Measurements from ENCODE around the gene TBC1D25. TPM values are rescaled to one million over a fixed set of nuclear protein-coding genes. Genes with fewer than 3 reads are reported as not detected.

The TBC1D25 gene
- total and polyA plus RNA-seq, 7 donors, result 9.3 to 18.4 (median 12.1) TPM

GRCh38 chrX:48538641-48539344 lies 721 bp upstream of the TBC1D25 start:
- intact Hi-C loops (cut with DNase I), result no loop called here
- Histone ChIP-seq H3K9me3 (no peaks in the 10 kb centered on the region), H3K27ac (peak overlapping the region; percentile 89), H3K4me1 (no peaks in the 10 kb centered on the region), H3K36me3 (ENCODE audit: insufficient read depth in 1 of 2, low read depth in 1 of 2) (peaks cover 0 to 19% of the 10 kb centered on the region in 2 donors), H3K4me3 (peak overlapping the region; percentile 82), H3K27me3 (ENCODE audit: insufficient read depth in 3 of 3, low read length in 2 of 3) (no peaks in the 10 kb centered on the region)
- DNase-seq, result no peak
- WGBS, 3 donors, result 81 to 84% (median 83%) methylated on average over 22 to 23 of the region's 23 CpGs
- no peak for ATAC-seq
- no peak for TF ChIP-seq CTCF (IDR thresholded peaks at IDR 0.05)

- no peaks in the 10 kb centered on the region for H3K27me3 ChIP-seq (ENCODE audit: insufficient read depth in 3 of 3, low read length in 2 of 3)
- 6 to 40% (median 10%) methylated on average over 7 to 12 of the region's 12 CpGs for WGBS, 3 donors
- TF ChIP-seq CTCF (IDR thresholded peaks at IDR 0.05), result no peak
- H3K9me3 ChIP-seq, result no peaks in the 10 kb centered on the region
- peak; percentile 45 to 61 (median 50) for ATAC-seq
- peak overlapping the region; percentile 89 for H3K27ac ChIP-seq
- intact Hi-C loops (cut with DNase I), result no loop called here
- DNase-seq, result no peak
- no peaks in the 10 kb centered on the region for H3K4me1 ChIP-seq
- peak overlapping the region; percentile 82 for H3K4me3 ChIP-seq
- H3K36me3 ChIP-seq (ENCODE audit: insufficient read depth in 1 of 2, low read depth in 1 of 2), result peaks cover 0 to 30% of the 10 kb centered on the region in 2 donors
These were observed 488 bp downstream of the TBC1D25 start for GRCh38 chrX:48540028-48540375.

- peaks cover 0 to 34% of the 10 kb centered on the region in 2 donors for H3K36me3 ChIP-seq (ENCODE audit: insufficient read depth in 1 of 2, low read depth in 1 of 2)
- DNase-seq (no peak), ATAC-seq (no peak)
- H3K9me3 ChIP-seq, result no peaks in the 10 kb centered on the region
- H3K27ac ChIP-seq, result peak overlapping the region; percentile 89
- 81 to 97% (median 91%) methylated on average over 5 to 7 of the region's 7 CpGs for WGBS, 3 donors
- no peaks in the 10 kb centered on the region for H3K4me1 ChIP-seq
- no peak for TF ChIP-seq CTCF (IDR thresholded peaks at IDR 0.05)
- intact Hi-C loops (cut with DNase I), result no loop called here
- no peaks in the 10 kb centered on the region for H3K27me3 ChIP-seq (ENCODE audit: insufficient read depth in 3 of 3, low read length in 2 of 3)
- H3K4me3 ChIP-seq, result peak overlapping the region; percentile 82
These were observed 966 bp downstream of the TBC1D25 start for GRCh38 chrX:48540480-48540879.

GRCh38 chrX:48541140-48541814 lies 1.8 kb downstream of the TBC1D25 start:
- H3K27ac ChIP-seq, result no peak overlapping the region
- H3K27me3 ChIP-seq (ENCODE audit: insufficient read depth in 3 of 3, low read length in 2 of 3), result no peaks in the 10 kb centered on the region
- WGBS, 3 donors, result 80 to 86% (median 85%) methylated on average over 10 of the region's 10 CpGs
- DNase-seq, result no peak
- no peaks in the 10 kb centered on the region for H3K9me3 ChIP-seq
- peaks cover 0 to 40% of the 10 kb centered on the region in 2 donors for H3K36me3 ChIP-seq (ENCODE audit: insufficient read depth in 1 of 2, low read depth in 1 of 2)
- TF ChIP-seq CTCF (IDR thresholded peaks at IDR 0.05), result no peak
- no peak for ATAC-seq
- intact Hi-C loops (cut with DNase I), result no loop called here
- H3K4me3 ChIP-seq, result no peak overlapping the region
- H3K4me1 ChIP-seq, result no peaks in the 10 kb centered on the region

All from psoas muscle (tissue), 8 donors.